Activated CD4-positive, alpha-beta memory T cell treated with anti-CD3 and anti-CD28 coated beads, Interleukin-2, amount 10 ng/mL, durations not matched to agents 7 days and 5 days (primary cell): ENCODE results near the gene SEMA4B. TPM values are rescaled to one million over a fixed set of nuclear protein-coding genes. Genes with fewer than 3 reads are reported as not detected.
A peak's percentile ranks its signal among the peaks of the same experiment; 100 is the strongest.
"Not testable (repeated sequence)": the region's sequence is repeated elsewhere in the genome, so short reads cannot be mapped to it uniquely, and the experiment has no call there.

Experiments
- CTCF ChIA-PET: fragments of 350-600 bp; sonication (Branson Sonifier 250); formaldehyde crosslinking; loops from one replicate; lab custom pipeline; 2021; ENCODE audit warnings: antibody characterized with exemption, inconsistent platforms; lab: Charles Lee
- POLR2A ChIA-PET: fragments of 350-600 bp; sonication (Branson Sonifier 250); formaldehyde crosslinking; loops from one replicate; lab custom pipeline; 2021; ENCODE audit warnings: antibody characterized with exemption; lab: Charles Lee
- DNase-seq: peaks from one replicate; pipeline ENCODE4 v3.0.0-alpha.2; 2020
- H3K27ac Mint-ChIP-seq: one replicate; pipeline ENCODE4 v1.8.0; 2021; ENCODE audit warnings: mild to moderate bottlenecking, mixed read lengths
- H3K27me3 Mint-ChIP-seq: one replicate; pipeline ENCODE4 v1.8.0; 2021; ENCODE audit warnings: mixed read lengths
- H3K36me3 Mint-ChIP-seq: one replicate; pipeline ENCODE4 v1.8.0; 2021; ENCODE audit warnings: low read depth, mixed read lengths
- H3K4me1 Mint-ChIP-seq: one replicate; pipeline ENCODE4 v1.8.0; 2021; ENCODE audit warnings: mixed read lengths
- H3K4me3 Mint-ChIP-seq: one replicate; pipeline ENCODE4 v1.8.0; 2021; ENCODE audit warnings: mild to moderate bottlenecking, mixed read lengths
- H3K9me3 Mint-ChIP-seq: one replicate; pipeline ENCODE4 v1.8.0; 2021; ENCODE audit warnings: mixed read lengths
- total RNA-seq, 2 experiments: library from RNA; stranded (reverse); gene quantifications; one replicate each; pipeline ENCODE4 v1.2.3, GENCODE V29; 2021

Gene SEMA4B
- total RNA-seq, 2 experiments from 2014 or later = 29.7 to 29.9 TPM

DNA sequence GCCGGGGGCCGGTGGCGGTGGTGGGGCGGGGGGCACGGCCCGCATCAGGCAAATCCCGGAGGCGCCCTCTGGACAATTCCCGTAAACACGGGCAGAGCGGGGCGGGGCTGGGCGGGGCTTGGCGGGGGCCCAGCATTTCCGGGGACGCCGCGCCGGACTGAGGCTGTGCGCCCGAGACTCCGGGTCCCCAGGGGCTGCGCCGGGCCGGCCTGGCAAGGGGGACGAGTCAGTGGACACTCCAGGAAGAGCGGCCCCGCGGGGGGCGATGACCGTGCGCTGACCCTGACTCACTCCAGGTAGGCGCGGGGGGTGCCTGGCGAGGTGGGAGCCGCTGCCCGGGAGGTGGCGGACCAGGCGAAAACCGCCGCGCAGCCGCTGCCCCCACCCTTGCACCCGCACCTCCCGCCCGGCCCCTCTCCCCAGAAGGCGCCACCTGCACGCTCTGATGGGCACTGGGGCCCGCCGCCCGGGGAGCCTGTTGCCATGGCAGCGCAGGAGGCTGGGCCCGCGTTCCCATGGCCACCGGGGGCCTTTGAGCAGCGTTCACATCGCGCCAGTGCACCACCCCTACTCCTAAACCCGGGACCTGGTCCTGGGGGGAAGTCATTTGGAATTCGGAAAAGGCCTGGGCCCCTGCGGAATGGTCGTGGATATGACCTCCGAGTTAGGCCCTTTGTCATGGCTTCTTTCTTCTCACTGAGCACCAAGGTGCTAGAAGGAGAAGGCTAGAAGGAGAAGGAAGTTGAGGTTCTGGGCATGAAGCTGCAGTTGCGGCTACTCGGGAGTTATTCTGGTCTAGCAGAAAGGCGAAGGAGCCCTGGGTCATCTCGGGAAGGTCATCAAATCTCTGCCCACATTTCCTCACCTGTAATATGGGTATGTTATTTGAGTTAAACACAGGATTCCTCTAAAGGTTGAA lies 16.1 kb upstream of the SEMA4B start:
- Mint-ChIP-seq H3K4me3 (peak overlapping the region; percentile 88), H3K9me3 (no peaks in the 10 kb centered on the region), H3K27ac (peak overlapping the region; percentile 71), H3K36me3 (peaks cover 4% of the 10 kb centered on the region), H3K4me1 (peaks cover 27% of the 10 kb centered on the region), H3K27me3 (no peaks in the 10 kb centered on the region)
- CTCF ChIA-PET = interaction anchor here (0.7 kb wide), 1 partner anchor 38 kb away, joined by 3 read pairs; no protein-coding TSS in a partner anchor
- peak; percentile 72 for DNase-seq
- POLR2A ChIA-PET = interaction anchor here (1.3 to 4.3 kb wide), 3 partner anchors 8 to 48 kb away, joined by 3 to 20 read pairs (median 3); partner anchors contain the start of genes CIB1, GDPGP1 and SEMA4B

DNA sequence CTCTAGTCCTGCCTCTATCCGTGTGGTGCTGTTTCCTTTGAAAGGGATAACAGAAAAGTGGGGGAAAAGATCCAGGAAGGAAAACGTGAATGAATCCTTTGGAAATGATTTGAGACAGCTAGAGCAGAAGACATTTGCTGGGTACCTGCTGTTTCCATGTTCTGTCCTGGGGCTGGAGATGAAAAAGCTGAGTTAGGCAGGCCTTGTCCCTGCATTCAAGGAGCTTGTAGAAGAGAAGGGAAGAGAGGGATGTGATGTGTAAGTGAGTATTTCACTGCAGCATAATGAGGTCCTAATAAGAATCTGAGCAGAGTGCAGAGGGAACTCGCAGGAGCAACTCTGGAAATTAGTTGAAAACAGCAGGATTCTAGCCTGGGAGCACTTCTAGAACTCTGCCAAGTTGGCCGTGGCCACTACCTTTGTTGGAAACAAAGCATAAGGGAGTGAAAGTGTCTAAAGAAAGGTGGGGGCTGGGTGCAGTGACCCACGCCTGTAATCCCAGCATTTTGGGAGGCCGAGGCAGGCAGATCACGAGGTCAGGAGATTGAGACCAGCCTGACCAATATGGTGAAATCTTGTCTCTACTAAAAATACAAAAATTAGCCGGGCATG lies 13.8 kb upstream of the SEMA4B start:
- H3K4me1 Mint-ChIP-seq = peaks cover 46% of the 10 kb centered on the region
- H3K27me3 Mint-ChIP-seq = no peaks in the 10 kb centered on the region
- H3K27ac Mint-ChIP-seq = no peak overlapping the region
- H3K36me3 Mint-ChIP-seq = peaks cover 6% of the 10 kb centered on the region
- CTCF ChIA-PET = interaction anchor here (0.7 to 1.1 kb wide), 2 partner anchors 45 to 236 kb away, joined by 3 to 4 read pairs; no protein-coding TSS in a partner anchor
- H3K9me3 Mint-ChIP-seq = no peaks in the 10 kb centered on the region
- H3K4me3 Mint-ChIP-seq = no peak overlapping the region
- POLR2A ChIA-PET = interaction anchor here (4.3 kb wide), 1 partner anchor 13 kb away, joined by 20 read pairs; the partner anchor contains the start of gene SEMA4B
- no peak for DNase-seq

DNA sequence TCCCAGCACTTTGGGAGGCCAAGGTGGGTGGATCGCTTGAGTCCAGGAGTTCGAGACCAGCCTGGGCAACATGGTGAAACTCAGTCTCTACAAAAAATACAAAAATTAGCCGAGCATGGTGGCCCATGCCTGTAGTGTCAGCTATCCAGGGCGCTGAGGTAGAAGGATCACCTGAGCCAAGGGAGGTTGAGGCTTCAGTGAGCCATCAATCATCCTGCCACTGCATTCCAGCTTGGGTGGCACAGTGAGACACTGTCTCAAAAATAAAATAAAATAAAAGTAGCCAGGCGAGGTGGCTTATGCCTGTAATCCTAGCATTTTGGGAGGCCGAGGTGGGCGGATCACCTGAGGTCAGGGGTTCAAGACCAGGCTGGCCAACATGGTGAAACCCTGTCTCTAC lies 13.1 kb upstream of the SEMA4B start:
- H3K4me1 Mint-ChIP-seq = peaks cover 53% of the 10 kb centered on the region
- H3K4me3 Mint-ChIP-seq, POLR2A ChIA-PET, H3K9me3 Mint-ChIP-seq, H3K27me3 Mint-ChIP-seq, H3K27ac Mint-ChIP-seq, H3K36me3 Mint-ChIP-seq, DNase-seq: not testable (repeated sequence)
- CTCF ChIA-PET = interaction anchor here (0.7 to 1.1 kb wide), 2 partner anchors 45 to 236 kb away, joined by 3 to 4 read pairs; no protein-coding TSS in a partner anchor

DNA sequence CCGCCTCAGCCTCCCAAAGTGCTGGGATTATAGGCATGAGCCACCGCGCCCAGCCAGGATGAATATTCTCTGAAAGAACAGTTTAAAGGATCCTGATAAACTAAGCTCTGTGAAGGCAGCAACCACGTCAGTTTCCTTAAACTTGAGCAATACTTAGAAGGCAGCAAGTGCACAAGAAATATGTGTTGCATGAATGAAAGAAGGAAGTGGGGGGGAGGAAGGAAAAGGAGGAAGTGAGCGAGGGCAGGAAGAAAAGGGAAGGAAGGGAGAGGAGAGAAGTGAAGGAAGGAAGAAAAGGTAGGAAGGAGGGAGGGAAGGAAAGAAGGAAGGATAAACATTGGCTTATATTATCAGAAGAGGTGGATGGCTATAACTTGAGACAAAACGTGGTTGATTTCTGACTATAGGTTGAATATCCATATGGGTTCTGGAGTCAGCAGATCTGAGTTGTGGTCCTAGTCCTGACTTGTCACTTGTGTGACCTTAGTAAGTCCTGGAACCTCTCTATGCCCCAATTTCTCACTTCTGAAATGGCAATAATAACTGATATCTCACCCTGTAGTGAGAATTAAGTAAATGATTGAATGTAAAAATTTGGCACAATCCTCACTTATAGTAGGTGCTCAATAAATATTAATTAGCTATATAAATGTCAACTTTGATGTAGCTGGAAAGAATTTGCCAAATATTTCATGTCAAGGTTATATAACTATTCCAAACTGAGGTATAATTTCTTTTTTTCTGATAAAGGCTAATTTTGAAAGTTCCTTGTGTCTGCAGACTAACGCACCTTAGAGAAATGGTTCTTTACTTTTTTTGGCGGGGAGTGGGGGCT lies 12.0 kb upstream of the SEMA4B start:
- Mint-ChIP-seq H3K9me3 (no peaks in the 10 kb centered on the region), H3K36me3 (peaks cover 9% of the 10 kb centered on the region), H3K27me3 (no peaks in the 10 kb centered on the region), H3K27ac (no peak overlapping the region), H3K4me3 (no peak overlapping the region), H3K4me1 (peaks cover 54% of the 10 kb centered on the region)
- DNase-seq = no peak
- CTCF ChIA-PET = interaction anchor here (0.7 kb wide), 2 partner anchors 44 to 628 kb away, joined by 3 to 4 read pairs; no protein-coding TSS in a partner anchor
- POLR2A ChIA-PET = interaction anchor here (0.8 kb wide), 1 partner anchor 11 kb away, joined by 3 read pairs; no protein-coding TSS in a partner anchor

DNA sequence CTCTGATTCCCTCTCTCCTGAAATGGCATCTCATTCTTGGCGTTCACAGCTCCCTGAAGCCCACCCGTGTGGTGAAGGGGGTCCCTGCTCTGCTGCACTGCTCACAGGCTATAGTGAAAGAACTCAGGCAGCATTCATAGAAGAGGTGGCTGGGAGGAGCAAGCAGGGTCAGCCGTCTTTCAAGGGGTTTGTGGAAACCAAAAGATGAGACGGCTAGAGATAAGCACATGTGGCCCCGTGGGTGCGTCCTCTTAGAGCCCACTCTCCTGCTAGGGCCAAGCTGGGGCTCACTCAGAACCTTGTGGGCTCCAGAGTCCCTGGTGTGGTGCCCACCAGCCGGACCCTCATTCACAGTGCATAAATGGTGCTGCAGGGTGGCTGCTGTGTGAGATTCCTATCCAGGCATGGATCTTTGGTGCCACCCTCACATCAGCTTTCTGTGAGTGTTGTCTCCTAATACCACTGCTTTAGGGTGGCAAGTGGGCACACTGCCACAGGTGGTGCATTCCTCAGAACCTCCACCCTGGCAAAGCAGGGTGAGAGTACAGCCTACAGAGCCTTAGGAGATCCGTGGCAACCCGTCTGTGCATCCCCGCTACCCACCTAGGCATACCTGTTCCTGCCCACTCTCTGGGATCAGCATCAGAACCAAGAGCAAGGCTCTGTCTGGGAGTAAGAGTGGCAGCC lies 11.2 kb upstream of the SEMA4B start:
- no peak for DNase-seq
- POLR2A ChIA-PET = interaction anchor here (0.8 to 1.0 kb wide), 2 partner anchors 10 to 19 kb away, joined by 3 read pairs; no protein-coding TSS in a partner anchor
- no peak overlapping the region for H3K4me3 Mint-ChIP-seq
- no peaks in the 10 kb centered on the region for H3K9me3 Mint-ChIP-seq
- peaks cover 12% of the 10 kb centered on the region for H3K36me3 Mint-ChIP-seq
- CTCF ChIA-PET = no interaction called here
- H3K27ac Mint-ChIP-seq = no peak overlapping the region
- H3K4me1 Mint-ChIP-seq = peaks cover 52% of the 10 kb centered on the region
- H3K27me3 Mint-ChIP-seq = no peaks in the 10 kb centered on the region

DNA sequence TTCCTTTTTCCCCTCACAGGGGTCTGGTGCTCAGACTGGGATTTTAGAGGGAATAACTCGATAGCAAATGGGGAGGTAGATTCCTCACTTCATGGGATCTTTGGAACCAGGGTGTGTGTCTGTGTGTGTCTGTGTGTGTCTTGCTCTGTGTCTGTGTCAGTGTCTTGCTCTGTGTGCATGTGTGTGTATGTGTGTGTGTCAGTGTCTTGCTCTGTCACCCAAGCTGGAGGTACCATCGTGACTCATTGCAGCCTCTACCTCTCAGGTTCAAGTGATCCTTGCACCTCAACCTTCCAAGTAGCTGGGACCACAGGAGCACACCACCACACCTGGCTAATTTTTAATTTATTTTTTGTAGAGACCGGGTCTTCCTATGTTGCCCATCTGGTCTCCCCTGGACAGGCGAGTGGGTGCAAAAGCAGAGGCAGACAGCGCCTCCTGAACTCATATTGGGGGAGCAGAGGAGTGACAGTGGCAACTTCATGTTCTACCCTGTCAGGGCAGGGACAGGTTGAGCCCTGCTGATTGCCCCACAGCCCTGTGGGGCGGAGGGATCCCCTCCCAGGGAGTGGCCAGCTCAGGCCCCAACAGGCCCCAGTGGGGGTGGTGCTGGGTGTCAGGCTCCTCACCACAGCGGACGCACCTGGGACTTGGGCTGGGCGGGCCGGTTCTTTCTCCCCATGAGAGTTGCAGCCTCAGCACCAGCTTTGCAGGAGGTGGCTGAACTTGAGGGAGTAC lies 10.4 kb upstream of the SEMA4B start:
- Mint-ChIP-seq H3K27me3 (no peaks in the 10 kb centered on the region), H3K36me3 (peaks cover 9% of the 10 kb centered on the region), H3K27ac (no peak overlapping the region), H3K4me1 (peaks cover 46% of the 10 kb centered on the region), H3K9me3 (no peaks in the 10 kb centered on the region), H3K4me3 (no peak overlapping the region)
- DNase-seq = no peak
- CTCF ChIA-PET = interaction anchor here (1.5 kb wide), 1 partner anchor 10 kb away, joined by 10 read pairs; the partner anchor contains the start of gene SEMA4B
- POLR2A ChIA-PET = interaction anchor here (1.0 to 2.3 kb wide), 5 partner anchors 10 to 92 kb away, joined by 3 to 10 read pairs (median 4); partner anchors contain the start of gene SEMA4B

DNA sequence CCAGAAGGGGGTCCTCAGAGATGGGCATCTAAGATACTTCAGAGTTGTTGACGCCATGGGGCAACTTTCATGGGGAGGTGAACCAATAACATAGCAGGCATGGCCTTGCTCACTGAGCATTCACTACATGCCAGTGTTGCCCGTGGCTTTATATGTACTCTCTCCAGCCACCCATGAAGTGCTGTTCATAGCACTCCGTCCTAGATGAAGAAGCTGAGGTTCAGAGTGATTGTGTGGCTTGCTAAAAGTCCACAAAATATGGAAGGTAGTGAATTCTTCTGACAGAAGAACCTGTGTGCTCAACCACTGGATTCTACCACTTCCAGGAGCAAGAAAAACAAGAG lies 9.8 kb upstream of the SEMA4B start:
- no peak for DNase-seq
- Mint-ChIP-seq H3K27ac (peak overlapping the region; percentile 74), H3K4me3 (no peak overlapping the region), H3K36me3 (peaks cover 9% of the 10 kb centered on the region), H3K4me1 (peaks cover 46% of the 10 kb centered on the region), H3K27me3 (no peaks in the 10 kb centered on the region), H3K9me3 (no peaks in the 10 kb centered on the region)
- ChIA-PET CTCF (interaction anchor here (1.0 to 1.5 kb wide), 2 partner anchors 9 to 34 kb away, joined by 3 to 10 read pairs; partner anchors contain the start of gene SEMA4B), POLR2A (interaction anchor here (1.0 to 2.3 kb wide), 4 partner anchors 9 to 92 kb away, joined by 3 to 10 read pairs (median 6); partner anchors contain the start of gene SEMA4B)

DNA sequence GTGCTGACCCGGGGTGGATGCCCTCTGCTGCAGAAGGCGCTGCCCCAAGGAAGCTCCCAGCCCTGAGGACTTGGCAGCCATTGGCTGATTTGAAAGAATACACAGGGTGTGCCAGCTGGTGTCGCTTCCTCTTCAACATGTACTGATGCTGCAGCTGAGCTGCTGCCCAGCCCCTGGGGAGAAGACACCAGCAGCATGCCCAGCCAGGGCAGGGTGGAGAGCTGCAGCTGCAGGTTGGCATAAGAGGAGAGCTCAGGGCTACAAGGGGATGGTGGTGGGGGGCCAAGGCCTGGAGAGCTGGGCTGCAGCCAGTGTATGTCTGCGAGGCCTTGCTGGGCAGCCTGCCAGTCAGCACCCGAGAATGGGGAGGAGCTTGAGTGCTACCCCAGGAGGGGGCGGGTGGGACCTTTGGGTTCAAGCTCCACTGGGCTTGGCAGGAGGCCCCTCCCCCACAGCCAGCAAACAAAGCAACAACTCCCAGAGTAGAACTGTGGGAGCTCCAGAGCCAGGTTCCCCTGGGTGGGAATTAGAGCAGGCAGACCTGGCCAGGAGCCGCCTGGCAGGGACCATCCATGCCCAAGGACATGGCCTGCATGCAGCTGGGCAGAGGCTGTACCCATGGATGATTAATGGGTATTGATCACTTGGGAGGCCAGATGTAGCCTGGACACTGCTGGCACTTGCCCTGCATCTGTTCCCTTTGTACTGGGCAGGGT lies 9.2 kb upstream of the SEMA4B start:
- H3K9me3 Mint-ChIP-seq = no peaks in the 10 kb centered on the region
- peak overlapping the region; percentile 74 for H3K27ac Mint-ChIP-seq
- no peaks in the 10 kb centered on the region for H3K27me3 Mint-ChIP-seq
- H3K36me3 Mint-ChIP-seq = peaks cover 9% of the 10 kb centered on the region
- POLR2A ChIA-PET = interaction anchor here (1.0 to 2.3 kb wide), 5 partner anchors 9 to 93 kb away, joined by 3 to 10 read pairs (median 4); partner anchors contain the start of gene SEMA4B
- peak; percentile 37 for DNase-seq
- CTCF ChIA-PET = interaction anchor here (0.6 to 1.5 kb wide), 4 partner anchors 9 to 639 kb away, joined by 3 to 10 read pairs (median 3); partner anchors contain the start of gene SEMA4B
- H3K4me3 Mint-ChIP-seq = peak overlapping the region; percentile 73
- H3K4me1 Mint-ChIP-seq = peaks cover 45% of the 10 kb centered on the region

DNA sequence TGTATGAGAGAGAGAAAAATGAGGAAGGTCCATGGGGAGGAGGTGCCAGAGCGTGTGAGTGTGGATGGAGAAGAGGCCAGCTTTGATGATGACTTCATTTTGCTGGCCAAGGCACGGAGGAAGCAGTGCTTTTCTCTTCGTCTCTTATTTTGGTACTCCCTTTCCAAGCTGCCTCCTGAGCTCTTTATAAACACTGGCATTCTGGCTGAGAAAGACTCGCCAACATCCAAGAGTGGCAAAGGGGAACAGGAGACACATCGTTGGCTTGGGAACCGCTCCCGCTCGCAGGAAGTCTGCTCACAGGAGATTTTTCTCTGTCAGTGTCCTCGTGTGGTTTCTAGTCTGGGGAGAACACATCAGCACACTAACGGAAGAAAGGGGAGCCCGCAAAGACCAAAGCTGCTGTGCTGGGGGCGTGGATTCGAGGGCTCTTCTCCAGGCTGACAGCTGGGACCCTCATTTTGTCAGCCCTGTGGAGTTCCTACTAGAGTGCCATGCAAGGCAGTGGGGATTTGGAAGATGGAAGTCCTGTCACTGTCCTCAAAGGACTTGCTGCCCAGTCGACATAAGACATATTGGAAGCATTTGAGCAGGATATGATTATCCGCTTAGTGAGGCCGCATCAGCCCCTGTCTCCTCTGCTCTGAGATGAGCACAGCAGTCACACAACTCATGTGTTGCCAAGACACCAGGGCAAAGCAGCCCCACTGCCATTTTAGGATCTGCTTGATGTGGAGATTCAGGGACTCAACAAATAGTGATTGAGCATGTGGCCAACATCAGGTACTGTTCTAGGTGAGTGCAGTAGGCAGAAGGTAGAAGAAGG lies 8.0 kb upstream of the SEMA4B start:
- H3K27ac Mint-ChIP-seq = no peak overlapping the region

DNA sequence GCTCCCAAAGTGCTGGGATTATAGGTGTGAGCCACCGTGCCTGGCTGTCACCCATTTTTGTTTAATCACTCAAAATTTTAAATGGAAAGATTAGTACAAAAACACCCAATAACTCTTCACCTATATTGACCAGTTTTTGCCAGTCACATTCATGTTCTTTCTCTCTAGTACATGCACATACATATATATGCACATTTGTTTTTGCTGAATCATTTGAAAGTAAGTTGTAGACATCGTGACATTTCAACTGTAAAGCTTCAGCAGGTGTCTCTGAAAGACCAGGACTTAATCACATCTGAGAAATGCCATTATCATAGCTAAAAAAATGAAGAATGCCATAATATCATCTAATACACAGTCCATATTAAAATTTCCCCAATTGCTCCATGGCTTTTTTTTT lies 6.5 kb upstream of the SEMA4B start:
- Mint-ChIP-seq H3K4me1 (peaks cover 41% of the 10 kb centered on the region), H3K27ac (no peak overlapping the region), H3K9me3 (no peaks in the 10 kb centered on the region), H3K4me3 (no peak overlapping the region), H3K36me3 (peaks cover 9% of the 10 kb centered on the region), H3K27me3 (no peaks in the 10 kb centered on the region)
- POLR2A ChIA-PET = no interaction called here
- CTCF ChIA-PET = no interaction called here
- DNase-seq = no peak

More for the DNA sequence above, 8.0 kb upstream of the SEMA4B start:
- no peak for DNase-seq
- Mint-ChIP-seq H3K9me3 (no peaks in the 10 kb centered on the region), H3K27me3 (no peaks in the 10 kb centered on the region), H3K36me3 (peaks cover 9% of the 10 kb centered on the region), H3K4me3 (no peak overlapping the region), H3K4me1 (peaks cover 40% of the 10 kb centered on the region)
- ChIA-PET CTCF (interaction anchor here (0.8 kb wide), 1 partner anchor 107 kb away, joined by 3 read pairs; no protein-coding TSS in a partner anchor), POLR2A (interaction anchor here (0.6 to 2.3 kb wide), 4 partner anchors 8 to 73 kb away, joined by 3 to 10 read pairs (median 3); partner anchors contain the start of gene SEMA4B)
